ENCODE data around the gene ZNF683.
"Not testable (repeated sequence)": the region's sequence is repeated elsewhere in the genome, so short reads cannot be mapped to it uniquely, and the experiment has no call there.

The ZNF683 gene

DNA sequence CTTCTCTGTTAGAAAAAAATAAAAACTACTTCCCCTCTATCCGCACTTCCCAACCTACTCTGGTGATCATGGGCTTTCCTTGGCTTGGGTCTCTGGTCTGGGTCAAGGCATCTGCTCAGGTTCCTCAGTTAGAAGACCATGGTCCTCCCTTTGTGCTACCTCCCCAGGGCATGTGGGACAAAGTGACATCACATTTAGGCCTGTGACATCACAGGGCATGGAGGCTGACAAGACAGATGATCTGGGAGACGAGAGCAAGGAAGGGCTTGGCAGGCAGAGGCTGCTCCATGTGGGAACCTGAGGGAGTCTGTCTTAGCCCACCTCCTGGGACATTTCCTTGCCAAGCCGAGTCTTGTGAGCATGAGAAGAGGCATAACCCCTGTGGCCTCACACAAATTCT is at the start of gene ZNF683:
TSS of gene ZNF683 (minus strand) at position 140 of the 400 bp plus-strand sequence. CDS start 4,179 bp downstream, outside the sequence.
- DNase-seq: not testable (repeated sequence)

GRCh38 chr1:26419494-26419893 is 46.9 kb upstream of the ZNF683 start:
- DNase-seq: no peak

DNA sequence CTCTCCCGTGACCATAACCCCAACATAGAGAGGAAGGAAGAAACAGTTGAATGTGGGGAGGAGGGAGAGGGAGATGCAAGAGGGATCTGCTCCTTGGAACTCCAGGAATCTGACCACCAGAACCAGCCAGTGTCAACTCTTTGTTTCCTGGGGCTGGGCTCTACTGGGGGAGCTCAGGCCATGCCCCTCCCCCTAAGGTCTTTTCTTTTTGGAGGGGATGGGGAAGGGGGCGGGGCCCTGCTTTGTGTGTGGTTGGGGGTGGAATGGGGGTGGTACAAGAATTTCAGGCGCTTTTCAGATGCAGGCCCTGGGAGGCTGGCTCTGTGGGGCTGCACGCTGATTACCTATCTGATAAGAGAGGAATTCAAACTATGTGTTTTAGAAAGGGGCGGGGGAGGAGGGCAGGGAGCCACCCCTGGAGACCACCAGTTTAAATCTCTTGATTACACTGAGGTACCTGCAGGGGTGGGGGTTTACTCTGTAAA is 46.4 kb upstream of the ZNF683 start:
- DNase-seq: no peak

DNA sequence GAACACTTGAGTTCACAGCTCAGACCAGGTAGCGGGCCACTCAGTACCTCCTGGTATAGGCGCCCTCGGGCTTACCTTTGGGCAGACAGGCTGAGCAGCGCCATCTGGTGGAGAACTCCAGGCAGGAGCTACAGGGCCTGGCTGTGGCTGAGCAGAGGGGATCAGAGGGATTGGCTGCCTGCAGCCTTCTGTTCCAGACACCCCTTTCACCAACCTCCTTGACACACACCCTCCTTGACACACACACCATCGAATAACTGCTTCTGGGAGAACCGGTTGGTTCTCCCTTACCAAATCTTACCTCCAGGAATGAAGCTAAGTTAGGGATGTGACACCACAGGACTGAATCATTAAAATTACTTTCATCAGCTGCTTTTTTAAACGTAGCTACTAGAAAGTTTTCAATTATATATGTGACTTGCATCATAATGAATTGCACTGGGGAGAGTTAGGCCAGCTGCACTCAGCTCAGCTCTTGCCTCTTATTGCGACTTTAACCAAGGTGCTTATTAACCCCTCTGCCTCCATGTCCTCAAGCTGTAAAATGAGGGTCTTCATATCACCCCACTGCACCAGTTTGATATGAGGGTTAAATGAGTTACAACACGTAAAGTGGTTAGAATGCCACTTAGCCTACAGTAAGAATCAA is 44.7 kb upstream of the ZNF683 start:
- peak; percentile 83 for DNase-seq

GRCh38 chr1:26413031-26413430 is 40.5 kb upstream of the ZNF683 start:
- no peak for DNase-seq

GRCh38 chr1:26412180-26412840 is 39.8 kb upstream of the ZNF683 start:
- DNase-seq: no peak

GRCh38 chr1:26411624-26412074 is 39.1 kb upstream of the ZNF683 start:
- DNase-seq: no peak

GRCh38 chr1:26410706-26411623 is 38.4 kb upstream of the ZNF683 start, which contains the start of gene LIN28A:
Gene LIN28A (plus strand): TSS chr1:26410817. CDS start chr1:26410892, 75 bp downstream.
- no peak for DNase-seq

DNA sequence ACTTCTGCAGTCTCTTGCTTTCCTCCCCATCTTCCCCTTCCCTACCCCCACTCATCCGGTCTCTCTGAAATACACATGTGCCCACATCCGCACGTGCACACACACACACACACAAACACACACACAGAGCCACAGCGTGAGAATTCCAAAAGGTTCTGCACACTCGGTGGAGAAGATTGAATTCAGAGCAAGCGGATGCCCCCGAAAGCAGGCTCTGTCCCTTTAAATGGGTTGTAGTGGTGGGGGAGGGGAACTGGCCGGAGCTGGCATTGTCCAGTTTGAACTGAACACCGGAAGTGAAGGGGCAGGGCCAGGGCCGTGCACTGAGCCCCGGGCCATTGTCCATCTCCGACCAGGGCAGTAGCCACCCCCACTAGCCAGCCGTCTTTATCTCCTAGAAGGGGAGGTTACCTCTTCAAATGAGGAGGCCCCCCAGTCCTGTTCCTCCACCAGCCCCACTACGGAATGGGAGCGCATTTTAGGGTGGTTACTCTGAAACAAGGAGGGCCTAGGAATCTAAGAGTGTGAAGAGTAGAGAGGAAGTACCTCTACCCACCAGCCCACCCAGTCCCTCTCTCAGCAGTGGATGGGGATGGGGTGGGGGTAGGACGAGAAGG is 36.7 kb upstream of the ZNF683 start:
- DNase-seq: peak; percentile 56

GRCh38 chr1:26408604-26409003 is 36.1 kb upstream of the ZNF683 start:
- peak; percentile 83 for DNase-seq

GRCh38 chr1:26405281-26405915 is 32.8 kb upstream of the ZNF683 start:
- DNase-seq: no peak

- DNase-seq: no peak
Measured at GRCh38 chr1:26404641-26405040, 32.1 kb upstream of the ZNF683 start.

GRCh38 chr1:26403656-26404055 is 31.1 kb upstream of the ZNF683 start:
- no peak for DNase-seq

GRCh38 chr1:26401891-26402290 is 29.3 kb upstream of the ZNF683 start:
- DNase-seq: no peak

- DNase-seq: no peak
Measured at GRCh38 chr1:26399034-26399433, 26.5 kb upstream of the ZNF683 start.

- DNase-seq: no peak
Measured at GRCh38 chr1:26395754-26396153, 23.2 kb upstream of the ZNF683 start.

DNA sequence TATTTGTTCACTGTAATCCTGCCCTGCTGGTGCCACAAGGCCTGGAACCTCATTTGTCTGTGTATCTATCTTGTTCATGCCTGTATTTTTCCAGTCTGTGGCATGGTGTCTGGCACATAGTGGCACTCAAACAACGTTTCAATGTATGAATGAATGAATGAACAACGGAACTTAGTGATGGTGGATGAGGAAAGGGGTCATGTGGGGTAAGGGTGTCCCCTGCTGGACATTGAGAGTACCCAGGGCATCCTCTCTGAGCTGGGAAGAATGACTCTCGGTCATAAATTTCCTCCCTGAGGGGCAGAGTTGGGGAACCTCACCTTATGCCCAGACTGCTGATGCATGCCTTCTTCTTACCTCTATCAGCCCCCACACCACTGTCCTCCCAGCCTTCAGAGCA is 18.9 kb upstream of the ZNF683 start:
- peak; percentile 80 for DNase-seq

GRCh38 chr1:26389604-26390247 is 17.2 kb upstream of the ZNF683 start:
- no peak for DNase-seq

DNA sequence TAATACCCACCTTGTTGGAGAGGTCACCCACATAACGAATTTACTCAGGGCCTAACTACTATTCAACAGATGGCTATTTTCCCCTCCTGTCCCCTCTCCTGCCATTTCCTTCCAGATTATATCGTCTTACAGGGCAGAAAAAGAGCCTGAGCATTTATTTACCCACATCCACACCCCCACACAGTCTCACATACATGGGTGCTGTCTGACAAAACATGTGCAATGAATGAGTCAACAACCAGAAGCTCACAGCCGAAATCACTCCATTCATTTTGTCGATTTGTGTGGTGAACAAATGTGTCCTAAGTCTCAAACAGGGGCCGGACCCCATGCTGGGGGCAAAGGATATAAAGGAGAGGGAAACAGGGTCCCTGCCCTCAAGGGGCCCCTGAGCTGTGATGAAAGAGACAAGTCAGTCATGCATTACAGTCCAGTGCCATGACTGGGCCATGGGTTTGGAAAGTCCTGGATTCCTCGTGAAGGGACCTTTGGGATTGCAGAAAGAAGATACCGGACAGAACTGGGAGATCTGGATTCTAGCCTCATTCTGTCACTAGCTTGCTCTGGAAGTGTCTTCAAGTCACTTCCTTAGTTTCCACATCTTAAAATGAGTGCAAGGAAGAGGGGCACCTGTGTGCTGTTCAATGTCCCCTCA is 16.4 kb upstream of the ZNF683 start:
- no peak for DNase-seq

GRCh38 chr1:26387447-26387846 is 14.9 kb upstream of the ZNF683 start:
- peak; percentile 41 for DNase-seq

DNA sequence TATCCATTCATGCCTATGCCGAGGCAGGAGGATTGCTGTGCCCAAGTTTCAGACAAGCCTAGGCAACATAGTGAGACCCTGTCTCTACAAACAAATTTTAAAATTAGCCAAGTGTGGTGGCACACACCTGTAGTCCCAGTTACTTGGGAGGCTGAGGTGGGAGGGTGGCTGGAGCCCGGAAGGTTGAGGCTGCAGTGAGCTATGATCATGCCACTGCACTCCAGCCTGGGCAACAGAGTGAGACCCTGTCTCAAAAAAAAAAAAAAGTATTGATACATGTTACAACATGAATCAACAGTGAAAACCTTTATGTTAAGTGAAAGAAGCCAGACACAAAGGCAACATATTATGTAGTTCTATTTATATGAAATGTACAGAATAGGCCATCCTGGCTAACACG is 12.5 kb upstream of the ZNF683 start:
- not testable (repeated sequence) for DNase-seq

Measured in OCI-M1 (cell line).